H9 (cell line): Measurements from ENCODE around the gene CHGA. TPM values are rescaled to one million over a fixed set of nuclear protein-coding genes. Genes with fewer than 3 reads are reported as not detected.

Source experiments
- DNase-seq: peaks from one replicate; pipeline ENCODE4 v3.0.0-alpha.2; 2017
- H2AFZ ChIP-seq: one replicate; pipeline ENCODE4 v1.6.1; 2013; ENCODE audit warnings: mild to moderate bottlenecking, low read length, control low read depth, moderate library complexity
- H2AK5ac ChIP-seq: 2 replicates; pipeline ENCODE4 v1.6.1; 2013; ENCODE audit warnings: low read length, control low read depth, mixed read lengths; ENCODE audit not compliant: insufficient read length
- H2BK120ac ChIP-seq: one replicate; pipeline ENCODE4 v1.6.1; 2013; ENCODE audit warnings: low read depth, mild to moderate bottlenecking, low read length, control low read depth, inconsistent platforms; ENCODE audit not compliant: poor library complexity, severe bottlenecking
- H2BK12ac ChIP-seq: 2 replicates; pipeline ENCODE4 v1.6.1; 2013; ENCODE audit warnings: low read length, control low read depth, mixed read lengths, low read depth; ENCODE audit not compliant: insufficient read length
- H2BK15ac ChIP-seq: 2 replicates; pipeline ENCODE4 v1.6.1; 2013; ENCODE audit warnings: low read depth, low read length, control low read depth
- H2BK20ac ChIP-seq: one replicate; pipeline ENCODE4 v1.6.1; 2013; ENCODE audit warnings: low read depth, mild to moderate bottlenecking, low read length, control low read depth, inconsistent platforms; ENCODE audit not compliant: poor library complexity, severe bottlenecking
- H2BK5ac ChIP-seq: 2 replicates; pipeline ENCODE4 v1.6.1; 2013; ENCODE audit warnings: low read length, control low read depth, mixed read lengths; ENCODE audit not compliant: insufficient read length
- H3K14ac ChIP-seq: 2 replicates; pipeline ENCODE4 v1.6.1; 2013; ENCODE audit warnings: low read length, control low read depth; ENCODE audit not compliant: insufficient read depth
- H3K18ac ChIP-seq: 2 replicates; pipeline ENCODE4 v1.6.1; 2013; ENCODE audit warnings: low read depth, mild to moderate bottlenecking, mixed read lengths, low read length, control low read depth; ENCODE audit not compliant: insufficient read length
- H3K23ac ChIP-seq: 2 replicates; pipeline ENCODE4 v1.6.1; 2013; ENCODE audit warnings: low read length, control low read depth, mixed read lengths, low read depth; ENCODE audit not compliant: insufficient read length
- H3K23me2 ChIP-seq: 2 replicates; pipeline ENCODE4 v1.6.1; 2013; ENCODE audit warnings: low read depth, mild to moderate bottlenecking, mixed read lengths, low read length, control low read depth; ENCODE audit not compliant: insufficient read length, poor library complexity, severe bottlenecking
- H3K27ac ChIP-seq: 2 replicates; pipeline ENCODE4 v1.5.1; 2013; ENCODE audit warnings: low read length, control low read depth, mixed read lengths, low read depth; ENCODE audit not compliant: insufficient read length
- H3K27me3 ChIP-seq: 2 replicates; pipeline ENCODE4 v1.6.1; 2013; ENCODE audit warnings: low read length, control low read depth, inconsistent platforms; ENCODE audit not compliant: insufficient read depth
- H3K4ac ChIP-seq: 2 replicates; pipeline ENCODE4 v1.6.1; 2013; ENCODE audit warnings: low read depth, mild to moderate bottlenecking, control low read depth, inconsistent platforms, low read length, moderate library complexity
- H3K4me1 ChIP-seq: 2 replicates; pipeline ENCODE4 v1.6.1; 2013; ENCODE audit warnings: low read length, control low read depth, inconsistent platforms; ENCODE audit not compliant: insufficient read depth
- H3K4me2 ChIP-seq: 2 replicates; pipeline ENCODE4 v1.6.1; 2013; ENCODE audit warnings: low read length, control low read depth, mixed read lengths; ENCODE audit not compliant: insufficient read length, insufficient read depth
- H3K56ac ChIP-seq: 2 replicates; pipeline ENCODE4 v1.6.1; 2013; ENCODE audit warnings: low read depth, mild to moderate bottlenecking, mixed read lengths, low read length, control low read depth; ENCODE audit not compliant: insufficient read length
- H3K79me1 ChIP-seq: 2 replicates; pipeline ENCODE4 v1.6.1; 2013; ENCODE audit warnings: low read depth, mild to moderate bottlenecking, moderate library complexity, low read length, control low read depth, inconsistent platforms; ENCODE audit not compliant: insufficient read depth, poor library complexity, severe bottlenecking
- H3K79me2 ChIP-seq: 2 replicates; pipeline ENCODE4 v1.6.1; 2013; ENCODE audit warnings: low read length, control low read depth, inconsistent platforms; ENCODE audit not compliant: insufficient read depth
- H3K9ac ChIP-seq: 2 replicates; pipeline ENCODE4 v1.6.1; 2013; ENCODE audit warnings: low read length, control low read depth, mixed read lengths; ENCODE audit not compliant: insufficient read length; ENCODE audit errors: extremely low read depth
- H3K9me3 ChIP-seq: one replicate; pipeline ENCODE4 v1.6.1; 2013; ENCODE audit warnings: low read depth, low read length, inconsistent platforms; ENCODE audit not compliant: control insufficient read depth
- H3T11ph ChIP-seq: one replicate; pipeline ENCODE4 v1.6.1; 2013; ENCODE audit warnings: mild to moderate bottlenecking, low read length, control low read depth, inconsistent platforms
- H4K20me1 ChIP-seq: one replicate; pipeline ENCODE4 v1.6.1; 2013; ENCODE audit not compliant: control insufficient read depth, insufficient read length, insufficient read depth
- H4K5ac ChIP-seq: 2 replicates; pipeline ENCODE4 v1.6.1; 2013; ENCODE audit warnings: low read depth, mild to moderate bottlenecking, mixed read lengths, low read length, control low read depth; ENCODE audit not compliant: insufficient read length
- H4K8ac ChIP-seq: replicated peaks from 2 replicates; pipeline ENCODE4 v1.6.1; 2013; ENCODE audit warnings: low read length, control low read depth, mixed read lengths, low read depth; ENCODE audit not compliant: insufficient read length
- H4K91ac ChIP-seq: 2 replicates; pipeline ENCODE4 v1.6.1; 2013; ENCODE audit warnings: low read depth, mild to moderate bottlenecking, moderate library complexity, mixed read lengths, low read length, control low read depth; ENCODE audit not compliant: insufficient read length
- H3K27ac Mint-ChIP-seq, 3 experiments: 2 replicates in 2 of 3; 3 replicates in 1 of 3; pipeline ENCODE4 v1.8.0; 2020 to 2021; ENCODE audit warnings: mixed read lengths in 3 of 3, mild to moderate bottlenecking in 1 of 3, moderate library complexity in 1 of 3
- H3K27me3 Mint-ChIP-seq: 2 replicates; pipeline ENCODE4 v1.8.0; 2021; ENCODE audit warnings: low read depth, mild to moderate bottlenecking, moderate library complexity, mixed read lengths
- H3K36me3 Mint-ChIP-seq, 3 experiments: 2 replicates in 2 of 3; 3 replicates in 1 of 3; pipeline ENCODE4 v1.8.0; 2020 to 2021; ENCODE audit warnings: low read depth in 3 of 3, mixed read lengths in 3 of 3; ENCODE audit not compliant: insufficient read depth in 1 of 3
- H3K4me1 Mint-ChIP-seq, 2 experiments: 2 replicates each; pipeline ENCODE4 v1.8.0; 2020; ENCODE audit warnings: mixed read lengths in 2 of 2
- H3K4me3 Mint-ChIP-seq, 2 experiments: 2 replicates in 1 of 2; 3 replicates in 1 of 2; pipeline ENCODE4 v1.8.0; 2020 to 2021; ENCODE audit warnings: mild to moderate bottlenecking in 2 of 2, mixed read lengths in 2 of 2, moderate library complexity in 1 of 2
- H3K9me3 Mint-ChIP-seq, 2 experiments: 2 replicates in 1 of 2; 3 replicates in 1 of 2; pipeline ENCODE4 v1.8.0; 2020; ENCODE audit warnings: mild to moderate bottlenecking in 2 of 2, mixed read lengths in 2 of 2, moderate library complexity in 1 of 2
- CTCF ChIP-seq: fragments of 200-600 bp; sonication (generic); conservative IDR thresholded peaks from 3 replicates; pipeline ENCODE4 v1.8.0; 2021; ENCODE audit warnings: antibody characterized with exemption, mild to moderate bottlenecking
- WGBS: extraction: QIAGEN DNeasy Blood & Tissue Kit; methylation state at CpG from one replicate; pipeline ENCODE4 v1.1.7; 2013; ENCODE audit warnings: missing lambda C conversion rate, low lambda C conversion rate, mixed read lengths; ENCODE audit not compliant: insufficient read length; ENCODE audit errors: extremely low coverage; 5-methylcytosine and 5-hydroxymethylcytosine counted together
- total RNA-seq: library from RNA; stranded (reverse); gene quantifications from 2 replicates; pipeline ENCODE4 v1.2.1, GENCODE V29; 2021

The CHGA gene
- total RNA-seq, 1 experiment from 2014 or later: 6.7 TPM

- H3K9ac ChIP-seq: no peak overlapping the region
- Mint-ChIP-seq H3K4me1 (peaks cover 11 to 12% of the 10 kb centered on the region in 2 experiments), H3K9me3 (no peaks in the 10 kb centered on the region; a peak in 1 of 5 replicates), H3K27me3 (peaks cover 22% of the 10 kb centered on the region), H3K36me3 (peaks cover 0 to 5% (median 0%) of the 10 kb centered on the region in 3 experiments; a peak in 2 of 7 replicates), H3K27ac (no peak overlapping the region), H3K4me3 (no peak overlapping the region)
- no peak overlapping the region for H3K27ac ChIP-seq
- no peaks in the 10 kb centered on the region for H3K9me3 ChIP-seq
- H3K23ac ChIP-seq: no peak overlapping the region
- no peak overlapping the region for H3K56ac ChIP-seq
- H2BK120ac ChIP-seq: no peak overlapping the region
- WGBS: no CpG with 5 or more reads among the region's 12 CpGs
- no peaks in the 10 kb centered on the region for H3K79me1 ChIP-seq
- no peak overlapping the region for H4K5ac ChIP-seq
- H3K4me2 ChIP-seq: no peak overlapping the region
- no peaks in the 10 kb centered on the region for H3K79me2 ChIP-seq
- H2AFZ ChIP-seq: no peak overlapping the region
- H2BK15ac ChIP-seq: no peak overlapping the region
- H4K20me1 ChIP-seq: peaks cover 7% of the 10 kb centered on the region
- peaks cover 5% of the 10 kb centered on the region for H3K23me2 ChIP-seq
- no peak overlapping the region for H2AK5ac ChIP-seq
- DNase-seq: no peak
- no peak overlapping the region for H2BK20ac ChIP-seq
- no peak overlapping the region for H3K18ac ChIP-seq
- H4K8ac ChIP-seq: no peak overlapping the region
- H3K4ac ChIP-seq: no peak overlapping the region
- H3K27me3 ChIP-seq: no peaks in the 10 kb centered on the region
- H3K4me1 ChIP-seq: no peaks in the 10 kb centered on the region
- no peak overlapping the region for H3K14ac ChIP-seq
- no peak overlapping the region for H2BK5ac ChIP-seq
- H4K91ac ChIP-seq: no peak overlapping the region
- H3T11ph ChIP-seq: no peak overlapping the region
- no peak overlapping the region for H2BK12ac ChIP-seq
- no peak for TF ChIP-seq CTCF
Measured at GRCh38 chr14:92928961-92929688, 6.2 kb downstream of the CHGA start.
